Urinary bladder (tissue), 4 donors: ENCODE data around the gene ATF7IP2. TPM values are rescaled to one million over a fixed set of nuclear protein-coding genes. Genes with fewer than 3 reads are reported as not detected.
"Not testable (repeated sequence)": the region's sequence is repeated elsewhere in the genome, so short reads cannot be mapped to it uniquely, and the experiment has no call there.

Experiments used
- DNase-seq: peaks from one replicate; pipeline ENCODE4 v3.0.0-alpha.2; 2015; ENCODE audit errors: extremely low spot score
- H3K27ac ChIP-seq: one replicate; pipeline ENCODE4 v1.5.1; 2013; ENCODE audit warnings: low read depth, mild to moderate bottlenecking, moderate library complexity
- H3K36me3 ChIP-seq: one replicate; pipeline ENCODE4 v1.6.1; 2013; ENCODE audit warnings: mild to moderate bottlenecking, moderate library complexity; ENCODE audit not compliant: insufficient read depth
- H3K4me1 ChIP-seq: one replicate; pipeline ENCODE4 v1.6.1; 2013; ENCODE audit warnings: mild to moderate bottlenecking, moderate library complexity; ENCODE audit not compliant: insufficient read depth
- H3K4me3 ChIP-seq: one replicate; pipeline ENCODE4 v1.5.1; 2013; ENCODE audit warnings: low read depth, low read length
- WGBS: extraction: QIAGEN DNeasy Blood & Tissue Kit; methylation state at CpG from one replicate; pipeline ENCODE4 v1.1.7; 2013; 5-methylcytosine and 5-hydroxymethylcytosine counted together
- polyA plus RNA-seq: library from polyadenylated mRNA; stranded (reverse); fragments of 200-250 nt; gene quantifications from one replicate; pipeline ENCODE4 v1.2.3, GENCODE V29; 2013
- total RNA-seq: library from RNA; depleted of rRNA; stranded (reverse); fragments of >200 nt; gene quantifications from one replicate; pipeline ENCODE4 v1.2.3, GENCODE V29; 2014
- donor health status: healthy with polysubstance abuse.
- donor health status: healthy.

Gene ATF7IP2
- total and polyA plus RNA-seq, 2 donors, result 21.6 to 24.5 TPM

DNA sequence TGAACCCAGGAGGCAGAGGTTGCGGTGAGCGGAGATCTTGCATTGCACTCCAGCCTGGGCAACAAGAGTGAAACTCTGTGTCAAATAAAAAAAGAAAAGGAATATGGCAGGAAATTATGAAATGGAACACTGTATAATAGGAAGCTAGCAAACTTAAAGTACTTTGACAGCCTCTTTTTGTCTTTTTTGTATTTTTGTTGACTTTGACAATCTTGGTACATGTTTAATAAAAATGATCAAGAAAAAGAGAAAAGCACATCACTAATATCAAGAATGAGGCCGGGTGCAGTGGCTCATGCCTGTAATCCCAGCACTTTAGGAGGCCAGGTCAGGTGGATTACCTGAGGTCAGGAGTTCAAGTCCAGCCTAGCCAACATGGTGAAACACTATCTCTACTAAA is 5.5 kb downstream of the ATF7IP2 start:
- 96% methylated on average over 3 of the region's 3 CpGs for WGBS
- Histone ChIP-seq H3K36me3 (no peaks in the 10 kb centered on the region), H3K4me1 (no peaks in the 10 kb centered on the region), H3K4me3 (no peak overlapping the region), H3K27ac (no peak overlapping the region)
- DNase-seq, result no peak

DNA sequence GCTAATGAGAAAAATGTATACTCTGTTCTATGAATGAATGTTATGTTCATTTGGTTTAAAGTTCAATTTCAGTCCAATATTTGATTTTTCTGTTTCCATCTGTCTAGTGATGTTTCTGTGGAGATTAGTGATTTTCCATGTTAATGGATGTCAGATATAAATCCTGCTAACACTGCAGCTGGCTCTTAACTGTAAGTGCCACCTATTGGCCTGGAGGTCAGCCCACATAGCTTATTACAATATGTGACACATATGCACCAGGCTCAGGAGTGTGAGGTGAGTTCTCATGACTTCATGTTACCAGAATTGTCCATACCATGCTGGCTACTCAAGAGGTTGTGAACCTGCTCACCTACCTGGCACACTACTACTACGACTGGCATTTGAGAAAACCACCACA is 17.1 kb downstream of the ATF7IP2 start:
- Histone ChIP-seq H3K36me3 (no peaks in the 10 kb centered on the region), H3K4me1 (no peaks in the 10 kb centered on the region), H3K27ac (no peak overlapping the region), H3K4me3 (no peak overlapping the region)
- DNase-seq, result no peak
- 90% methylated on average over 1 of the region's 1 CpG for WGBS

DNA sequence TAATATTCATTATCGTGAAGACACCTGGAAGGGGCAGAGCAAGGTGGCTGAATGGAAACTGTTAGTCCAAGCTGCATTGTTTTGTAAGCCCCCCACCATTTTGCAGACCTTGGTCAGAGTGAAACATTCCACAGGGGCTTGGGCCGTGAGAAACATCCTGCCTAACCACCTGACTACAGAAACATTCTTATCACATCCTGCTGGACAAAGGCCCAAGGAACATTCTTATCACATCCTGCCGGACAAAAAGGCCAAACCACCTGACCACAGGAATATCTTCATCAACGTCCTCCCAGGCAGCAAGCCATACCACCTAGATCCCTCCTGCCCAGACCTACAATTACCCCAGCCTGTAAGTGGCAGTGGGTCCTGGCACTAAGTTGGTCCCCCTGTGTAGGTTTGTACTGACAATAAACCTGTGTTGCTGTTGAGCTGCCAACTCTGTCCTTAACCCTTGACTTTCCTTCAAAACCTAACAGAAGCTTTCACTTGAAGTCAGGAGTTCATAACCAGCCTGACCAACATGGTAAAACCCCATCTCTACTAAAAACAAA is 19.6 kb downstream of the ATF7IP2 start:
- 62% methylated on average over 4 of the region's 4 CpGs for WGBS
- no peak for DNase-seq
- H3K36me3 ChIP-seq, result no peaks in the 10 kb centered on the region
- no peak overlapping the region for H3K27ac ChIP-seq
- H3K4me1 ChIP-seq, result no peaks in the 10 kb centered on the region
- no peak overlapping the region for H3K4me3 ChIP-seq

DNA sequence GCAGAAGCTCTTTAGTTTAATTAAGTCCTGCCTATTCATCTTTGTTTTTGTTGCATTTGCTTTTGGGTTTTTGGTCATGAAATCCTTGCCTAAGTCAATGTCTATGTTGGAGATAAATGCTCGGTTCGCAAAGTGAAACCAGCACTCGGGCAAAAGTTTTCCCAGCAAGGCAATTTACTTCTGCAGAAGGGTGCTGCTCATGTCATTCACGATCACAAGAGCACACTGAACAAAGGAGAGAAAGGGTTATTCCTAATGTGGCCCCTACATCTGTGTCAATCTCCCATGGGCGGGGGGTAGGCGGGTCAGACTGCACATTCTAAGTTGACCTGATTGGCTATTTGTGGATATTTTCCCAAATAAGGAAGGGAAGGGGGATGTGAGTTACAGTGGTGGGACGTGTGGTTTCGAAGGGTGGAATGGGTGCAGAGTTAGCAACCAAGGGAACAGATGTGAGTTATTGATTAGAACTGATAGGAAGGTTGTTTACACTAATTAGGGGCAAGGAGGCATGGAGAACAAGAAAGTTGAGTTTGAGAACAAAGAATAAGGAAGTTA is 23.0 kb downstream of the ATF7IP2 start:
- no peak overlapping the region for H3K27ac ChIP-seq
- no peaks in the 10 kb centered on the region for H3K36me3 ChIP-seq
- H3K4me3 ChIP-seq, result no peak overlapping the region
- H3K4me1 ChIP-seq, result no peaks in the 10 kb centered on the region
- no peak for DNase-seq
- 96% methylated on average over 8 of the region's 8 CpGs for WGBS

DNA sequence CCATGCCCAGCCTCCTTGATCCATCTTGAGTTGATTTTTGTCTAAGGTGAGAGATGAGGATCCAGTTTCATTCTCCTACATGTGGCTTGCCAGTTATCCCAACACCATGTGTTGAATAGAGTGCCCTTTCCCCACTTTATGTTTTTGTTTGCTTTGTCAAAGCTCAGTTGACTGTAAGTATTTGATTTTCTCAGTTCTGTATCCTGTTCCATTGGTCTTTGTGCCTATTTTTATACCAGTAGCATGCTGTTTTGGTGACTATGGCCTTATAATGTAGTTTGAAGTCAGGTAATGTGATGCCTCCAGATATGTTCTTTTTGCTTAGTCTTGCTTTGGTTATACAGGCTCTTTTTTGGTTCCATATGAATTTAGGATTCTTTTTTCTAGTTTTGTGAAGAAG is 23.9 kb downstream of the ATF7IP2 start:
- not testable (repeated sequence) for DNase-seq, H3K4me3 ChIP-seq, H3K36me3 ChIP-seq, H3K27ac ChIP-seq, H3K4me1 ChIP-seq

DNA sequence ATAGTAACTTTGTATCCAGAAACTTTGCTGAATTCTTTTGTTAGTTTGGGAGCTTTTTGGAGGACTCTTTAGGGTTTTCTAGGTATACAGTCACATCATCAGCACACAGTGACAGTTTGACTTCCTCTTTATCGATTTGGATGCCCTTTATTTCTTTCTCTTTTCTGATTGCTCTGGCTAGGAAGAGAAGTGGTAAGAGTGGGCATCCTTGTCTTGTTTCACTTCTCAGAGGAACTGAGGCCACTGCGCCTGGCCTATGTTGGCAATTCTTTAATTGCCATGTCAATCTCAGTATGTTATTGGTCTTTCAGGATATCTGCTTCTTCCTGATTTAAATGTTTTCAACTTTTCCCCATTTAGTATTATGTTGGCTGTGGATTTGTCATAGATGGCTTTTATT is 24.6 kb downstream of the ATF7IP2 start:
- no peak overlapping the region for H3K4me3 ChIP-seq
- 94% methylated on average over 2 of the region's 2 CpGs for WGBS

DNA sequence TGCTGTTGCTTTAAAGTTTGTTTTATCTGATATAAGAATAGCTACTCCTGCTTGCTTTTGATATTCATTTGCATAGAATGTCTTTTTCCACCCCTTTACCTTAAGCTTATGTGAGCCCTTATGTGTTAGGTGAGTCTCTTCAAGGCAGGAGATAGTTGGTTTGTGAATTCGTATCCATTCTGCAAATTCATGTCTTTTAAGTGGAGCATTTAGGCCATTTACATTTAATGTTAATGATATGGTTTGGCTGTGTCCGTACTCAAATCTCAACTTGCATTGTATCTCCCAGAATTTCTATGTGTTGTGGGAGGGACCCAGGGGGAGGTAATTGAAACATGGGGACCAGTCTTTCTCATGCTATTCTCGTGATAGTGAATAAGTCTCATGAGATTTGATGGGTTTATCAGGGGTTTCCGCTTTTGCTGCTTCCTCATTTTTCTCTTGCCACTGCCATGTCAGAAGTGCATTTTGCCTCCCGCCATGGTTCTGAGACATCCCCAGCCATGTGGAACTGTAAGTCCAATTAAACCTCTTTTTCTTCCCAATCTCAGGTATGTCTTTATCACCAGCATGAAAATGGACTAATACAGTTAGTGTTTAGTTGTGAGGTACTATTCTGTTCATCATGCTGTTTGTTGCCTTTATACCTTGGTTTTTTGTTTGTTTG is 27.2 kb downstream of the ATF7IP2 start:
- no peak for DNase-seq
- Histone ChIP-seq H3K36me3 (no peaks in the 10 kb centered on the region), H3K4me3 (no peak overlapping the region), H3K27ac (no peak overlapping the region), H3K4me1 (no peaks in the 10 kb centered on the region)
- 98% methylated on average over 5 of the region's 5 CpGs for WGBS

More for the DNA sequence above, 24.6 kb downstream of the ATF7IP2 start:
- H3K27ac ChIP-seq, result no peak overlapping the region
- H3K4me1 ChIP-seq, result no peaks in the 10 kb centered on the region
- no peak for DNase-seq
- H3K36me3 ChIP-seq, result no peaks in the 10 kb centered on the region

DNA sequence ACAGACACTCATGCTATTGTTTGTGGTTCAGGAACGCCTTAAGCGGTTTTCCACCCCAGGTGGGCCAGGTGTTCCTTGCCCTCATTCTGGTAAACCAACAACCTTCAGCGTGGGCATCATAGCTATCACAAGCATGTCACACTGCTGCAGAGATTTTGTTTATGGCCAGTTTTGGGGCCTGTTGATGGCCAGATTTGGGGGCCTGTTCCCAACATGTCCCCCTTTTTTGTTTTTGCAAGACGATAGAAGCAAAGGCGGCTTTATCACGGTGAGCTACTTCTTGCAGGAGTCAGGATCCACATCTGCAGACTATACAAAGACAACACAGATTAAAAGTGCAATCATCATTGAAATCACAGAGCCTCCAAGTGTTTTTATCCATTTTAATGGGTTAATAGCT is 32.3 kb downstream of the ATF7IP2 start:
- not testable (repeated sequence) for H3K27ac ChIP-seq, H3K4me3 ChIP-seq, H3K36me3 ChIP-seq, DNase-seq, H3K4me1 ChIP-seq
- WGBS, result 97% methylated on average over 6 of the region's 6 CpGs

DNA sequence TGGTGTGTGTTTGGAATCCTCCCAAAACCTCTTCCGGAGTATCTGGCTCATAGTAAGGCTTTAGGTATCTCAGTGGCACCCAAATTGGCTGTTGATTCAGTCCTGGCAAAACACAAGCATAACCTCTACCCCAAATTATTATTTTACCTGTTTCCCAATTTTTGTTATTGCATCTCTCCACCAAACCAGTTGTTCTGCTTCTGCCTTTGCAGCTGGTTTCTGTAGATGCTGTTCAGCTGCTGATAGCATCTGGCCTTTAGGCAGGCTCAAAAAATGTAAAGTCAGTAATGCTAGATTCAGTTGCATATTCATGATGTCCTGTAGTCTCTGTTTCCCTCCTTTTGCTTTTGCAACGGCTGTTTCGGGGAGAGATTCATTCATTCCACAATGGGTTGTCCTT is 33.8 kb downstream of the ATF7IP2 start:
- Histone ChIP-seq H3K27ac (no peak overlapping the region), H3K4me3 (no peak overlapping the region), H3K4me1 (no peaks in the 10 kb centered on the region), H3K36me3 (no peaks in the 10 kb centered on the region)
- no peak for DNase-seq
- WGBS, result 92% methylated on average over 3 of the region's 3 CpGs

DNA sequence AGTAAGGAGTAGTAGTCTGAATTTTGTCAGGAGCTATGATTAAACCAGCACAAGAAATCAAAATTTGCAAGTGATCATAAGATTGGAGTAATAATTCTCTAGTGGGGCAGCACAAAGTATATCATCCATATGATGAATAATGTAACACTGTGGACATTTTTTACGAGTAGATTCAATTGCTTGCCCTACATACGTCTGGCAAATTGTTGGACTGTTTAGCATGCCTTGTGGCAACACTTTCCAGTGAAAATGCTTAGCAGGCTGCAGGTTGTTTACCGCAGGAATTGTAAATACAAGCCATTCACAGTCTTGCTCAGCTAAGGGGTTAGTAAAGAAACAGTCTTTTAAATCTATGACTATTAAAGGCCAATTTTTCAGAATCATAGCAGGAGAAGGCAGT is 35.7 kb downstream of the ATF7IP2 start:
- H3K4me1 ChIP-seq, result no peaks in the 10 kb centered on the region
- no peak for DNase-seq
- 91% methylated on average over 3 of the region's 3 CpGs for WGBS

DNA sequence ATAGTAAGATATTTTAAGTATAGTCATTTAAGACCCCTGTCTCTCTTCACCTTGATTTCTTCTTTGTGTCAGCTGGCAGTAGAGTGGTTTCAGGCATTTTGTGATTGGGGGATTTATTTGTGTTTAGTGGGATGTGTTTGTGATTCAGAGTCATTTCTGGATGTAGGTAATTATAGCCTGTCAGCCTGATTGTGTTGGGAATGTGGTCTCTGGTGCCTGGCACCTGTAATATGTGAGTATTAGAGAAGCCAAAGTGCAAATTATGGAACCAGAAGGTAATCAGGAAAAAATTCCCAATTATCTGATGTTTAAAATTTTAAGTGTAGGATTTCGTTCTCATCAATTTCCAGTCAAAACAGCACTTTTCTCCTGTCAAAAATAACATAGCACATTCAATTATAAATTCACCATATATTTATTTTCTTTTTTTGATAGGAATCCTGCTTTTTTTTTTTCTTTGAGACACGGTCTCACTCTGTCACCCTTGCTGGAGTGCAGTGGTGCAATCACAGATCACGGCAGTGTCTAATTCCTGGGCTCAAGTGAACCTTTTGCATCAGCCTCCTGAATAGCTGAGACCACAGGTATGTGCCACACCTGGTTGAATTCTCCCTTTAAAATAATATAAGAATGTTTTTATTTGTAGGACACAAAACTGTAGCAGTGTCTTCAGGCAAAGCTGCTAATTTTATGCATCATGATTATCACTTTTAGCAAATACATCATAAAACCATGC is 42.7 kb downstream of the ATF7IP2 start:
- Histone ChIP-seq H3K27ac (no peak overlapping the region), H3K4me3 (no peak overlapping the region), H3K4me1 (no peaks in the 10 kb centered on the region), H3K36me3 (peaks cover 3% of the 10 kb centered on the region)
- no peak for DNase-seq
- 87% methylated on average over 3 of the region's 3 CpGs for WGBS

More for the DNA sequence above, 35.7 kb downstream of the ATF7IP2 start:
- no peaks in the 10 kb centered on the region for H3K36me3 ChIP-seq
- no peak overlapping the region for H3K4me3 ChIP-seq
- no peak overlapping the region for H3K27ac ChIP-seq

DNA sequence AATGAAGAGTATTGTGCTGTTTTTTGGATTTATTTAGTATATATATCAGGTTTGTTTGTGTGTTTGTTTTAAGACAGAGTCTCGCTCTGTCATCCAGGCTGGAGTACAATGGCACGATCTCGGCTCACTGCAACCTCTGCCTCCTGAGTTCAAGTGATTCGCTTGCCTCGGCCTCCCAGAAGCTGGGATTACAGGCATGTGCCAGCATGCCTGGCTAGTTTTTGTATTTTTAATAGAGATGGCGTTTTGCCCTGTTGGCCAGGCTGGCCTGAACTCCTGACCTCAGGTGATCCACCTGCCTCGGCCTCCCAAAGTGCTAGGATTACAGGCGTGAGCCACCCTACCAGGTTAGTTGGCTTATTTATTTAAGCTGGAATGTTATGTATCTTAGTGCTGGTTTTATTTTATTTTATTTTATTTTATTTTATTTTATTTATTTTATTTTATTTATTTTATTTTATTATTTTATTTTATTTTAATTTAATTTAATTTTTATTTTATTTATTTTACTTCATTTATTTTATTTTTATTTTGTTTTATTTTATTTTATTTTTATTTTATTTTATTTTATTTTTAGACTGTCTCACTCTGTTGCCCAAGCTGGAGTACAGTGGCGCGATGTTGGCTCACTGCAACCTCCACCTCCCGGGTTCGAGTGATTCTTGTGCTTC is 43.6 kb downstream of the ATF7IP2 start:
- WGBS, result 89% methylated on average over 12 of the region's 12 CpGs
- not testable (repeated sequence) for H3K36me3 ChIP-seq, DNase-seq, H3K4me1 ChIP-seq, H3K4me3 ChIP-seq, H3K27ac ChIP-seq

DNA sequence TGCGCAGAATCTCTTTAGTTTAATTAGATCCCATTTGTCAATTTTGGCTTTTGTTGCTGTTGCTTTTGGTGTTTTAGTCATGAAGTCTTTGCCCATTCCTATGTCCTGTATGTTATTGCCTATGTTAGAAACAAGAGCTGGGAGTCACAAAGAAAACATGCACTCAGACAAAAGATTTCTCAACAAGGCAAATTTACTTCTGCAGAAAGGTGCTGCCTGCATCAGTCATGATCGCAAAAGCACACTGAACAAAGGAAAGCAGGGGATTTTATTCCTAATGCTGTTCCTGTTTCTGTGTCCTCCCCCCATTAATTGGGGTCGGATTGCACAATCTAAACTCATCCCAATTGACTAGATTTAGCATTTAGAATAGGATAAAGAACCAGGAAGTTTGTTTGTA is 55.9 kb downstream of the ATF7IP2 start:
- Histone ChIP-seq H3K36me3 (peaks cover 2% of the 10 kb centered on the region), H3K4me3 (no peak overlapping the region), H3K4me1 (no peaks in the 10 kb centered on the region), H3K27ac (no peak overlapping the region)
- WGBS, result 89% methylated on average over 3 of the region's 3 CpGs
- DNase-seq, result no peak
